HepG2 (cell line): Measurements from ENCODE around the gene DUSP16. TPM values are rescaled to one million over a fixed set of nuclear protein-coding genes. Genes with fewer than 3 reads are reported as not detected.

Source experiments
- ATM ChIP-seq: fragments of 450-650 bp; IDR thresholded peaks from 2 replicates; pipeline ENCODE4 v1.7.1; 2017; ENCODE audit warnings: mild to moderate bottlenecking, borderline replicate concordance
- DMAP1 ChIP-seq: IDR thresholded peaks from 2 replicates; pipeline ENCODE4 v1.6.1; 2016
- FLYWCH1 ChIP-seq: sonication (generic); formaldehyde crosslinking; IDR thresholded peaks from 2 replicates; pipeline ENCODE4 v1.8.1; 2023; ENCODE audit warnings: mild to moderate bottlenecking, missing genetic modification reagents
- FOXJ3 ChIP-seq: sonication (generic); formaldehyde crosslinking; IDR thresholded peaks from 2 replicates; pipeline ENCODE4 v1.4.0; 2020; ENCODE audit warnings: missing genetic modification reagents, mild to moderate bottlenecking, borderline replicate concordance
- HDAC6 ChIP-seq: fragments of 200-600 bp; sonication (generic); IDR thresholded peaks from 2 replicates; pipeline ENCODE4 v1.7.0; 2017; ENCODE audit warnings: mild to moderate bottlenecking, antibody characterized with exemption, low read length, low read depth
- KLF13 ChIP-seq: sonication (generic); formaldehyde crosslinking; IDR thresholded peaks from 2 replicates; pipeline ENCODE4 v1.4.0; 2020; ENCODE audit warnings: mild to moderate bottlenecking, missing genetic modification reagents
- KMT2B ChIP-seq: IDR thresholded peaks from 2 replicates; pipeline ENCODE4 v1.6.1; 2016; ENCODE audit warnings: missing genetic modification reagents, missing compliant biosample characterization
- MAZ ChIP-seq, 2 experiments: sonication (generic) in 1 of 2; formaldehyde crosslinking in 1 of 2; IDR thresholded peaks; 2 replicates each; pipeline versions ENCODE4 v1.5.0 to v1.6.1; 2012 to 2020; ENCODE audit warnings: low read depth in 2 of 2, mild to moderate bottlenecking in 2 of 2, borderline replicate concordance in 1 of 2, improper control_type of control experiment in 1 of 2, low read length in 1 of 2, missing genetic modification reagents in 1 of 2, moderate library complexity in 1 of 2
- MIXL1 ChIP-seq: IDR thresholded peaks from 2 replicates; pipeline ENCODE4 v1.6.1; 2016
- NFYC ChIP-seq: IDR thresholded peaks from 2 replicates; pipeline ENCODE4 v1.6.1; 2016; ENCODE audit warnings: missing genetic modification reagents, missing compliant biosample characterization
- NKX3-1 ChIP-seq: sonication (generic); formaldehyde crosslinking; IDR thresholded peaks from 2 replicates; pipeline ENCODE4 v1.5.0; 2020; ENCODE audit warnings: missing genetic modification reagents
- NR3C1 ChIP-seq: sonication (generic); formaldehyde crosslinking; IDR thresholded peaks from 2 replicates; pipeline ENCODE4 v1.4.0; 2020; ENCODE audit warnings: missing genetic modification reagents
- REST ChIP-seq, 2 experiments: IDR thresholded peaks; 2 replicates each; pipeline ENCODE4 v1.6.1; 2011 to 2012; ENCODE audit warnings: low read length in 2 of 2, borderline replicate concordance in 1 of 2, low read depth in 1 of 2, mild to moderate bottlenecking in 1 of 2, moderate library complexity in 1 of 2
- ZBTB10 ChIP-seq: sonication (generic); formaldehyde crosslinking; IDR thresholded peaks from 2 replicates; pipeline ENCODE4 v1.4.0; 2020; ENCODE audit warnings: missing genetic modification reagents, borderline replicate concordance
- ZKSCAN8 ChIP-seq: IDR thresholded peaks from 2 replicates; pipeline ENCODE4 v1.6.1; 2016; ENCODE audit warnings: borderline replicate concordance, missing genetic modification reagents, missing compliant biosample characterization
- ZNF382 ChIP-seq: sonication (generic); formaldehyde crosslinking; IDR thresholded peaks from 2 replicates; pipeline ENCODE4 v1.5.0; 2020; ENCODE audit warnings: missing genetic modification reagents, mild to moderate bottlenecking, borderline replicate concordance
- ZNF552 ChIP-seq: sonication (generic); formaldehyde crosslinking; IDR thresholded peaks from 2 replicates; pipeline ENCODE4 v1.9.0; 2022; ENCODE audit warnings: missing genetic modification reagents, mild to moderate bottlenecking, borderline replicate concordance
- polyA plus RNA-seq, 8 experiments: library from polyadenylated mRNA; depleted of rRNA in 3 of 8; stranded (reverse) in 7 of 8; unstranded in 1 of 8; fragments of >200 nt; fragmentation: Illumina TruSeq in 4 of 8; extraction: Trizol in 4 of 8; gene quantifications; 2 replicates each; pipeline versions ENCODE4 v1.2.1 to v1.2.3, GENCODE V29; 2011 to 2016; ENCODE audit warnings: low read depth in 4 of 8, missing spikeins in 1 of 8, mixed read lengths in 1 of 8; ENCODE audit not compliant: insufficient read depth in 1 of 8
- total RNA-seq, 5 experiments: library from RNA; depleted of rRNA; stranded (reverse); fragments of >200 nt; fragmentation: Illumina TruSeq; extraction: Trizol; gene quantifications; 2 replicates each; pipeline ENCODE4 v1.2.3, GENCODE V29; 2016; ENCODE audit warnings: low read depth in 1 of 5
- TF ChIP-seq, protein P1 (sequence below): IDR thresholded peaks from 2 replicates; pipeline ENCODE4 v1.6.1; 2012; ENCODE audit warnings: low read depth, low read length, improper control_type of control experiment
- TF ChIP-seq, protein P2 (sequence below): sonication (generic); formaldehyde crosslinking; IDR thresholded peaks from 2 replicates; pipeline ENCODE4 v1.4.0; 2020; ENCODE audit warnings: missing genetic modification reagents

Gene DUSP16
- total and polyA plus RNA-seq, 2 of the 13 experiments (the other 11 are each of a cell fraction or from before 2014, with no cell fraction given): 45.7 to 46.6 TPM

DNA sequence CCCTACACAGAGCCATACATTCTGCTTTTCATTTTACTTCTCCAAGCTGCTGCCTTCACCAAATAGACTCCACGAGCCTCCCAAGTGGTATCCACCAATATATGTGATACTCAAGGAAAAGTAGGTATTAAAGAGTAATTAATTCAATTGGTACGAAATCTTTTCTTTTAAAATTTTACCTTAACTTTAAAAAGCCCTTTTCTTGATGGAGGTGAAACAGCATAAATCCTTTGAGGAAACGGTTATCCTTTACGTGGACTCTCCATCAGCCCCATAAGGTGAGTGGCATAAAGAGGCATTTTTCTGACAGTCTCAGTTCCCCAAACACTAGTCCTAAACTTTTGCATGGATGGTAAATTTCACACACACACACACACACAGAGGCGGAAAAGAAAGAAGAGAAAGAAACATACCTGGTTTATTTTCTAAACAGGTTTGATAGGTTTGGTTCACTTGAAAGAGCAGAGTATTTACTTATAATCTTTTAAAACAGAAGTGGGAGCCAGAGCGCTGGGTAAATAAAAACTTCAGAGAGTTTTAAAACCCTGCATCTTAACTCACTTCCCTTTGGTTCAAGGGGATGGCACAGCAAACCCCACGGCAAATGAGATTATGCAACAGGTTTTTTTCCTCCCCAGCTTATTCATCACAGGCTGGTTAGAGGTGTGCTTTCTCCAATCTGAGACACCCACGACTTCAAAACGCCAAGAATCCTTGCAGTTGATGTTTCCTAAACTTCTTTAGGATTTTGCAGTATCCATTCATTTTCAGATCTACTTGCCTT lies 1.9 kb downstream of the DUSP16 start (continued):
- TF ChIP-seq ZNF552 (no peak), NFYC (no peak; the same call in 1 of the 2 replicates), NR3C1 (CRISPR knock-in tag) (no peak), KLF13 (CRISPR knock-in tag) (no peak), FOXJ3 (CRISPR knock-in tag) (peak; percentile 62; the same call in 1 of the 2 replicates), ATM (no peak), DMAP1 (CRISPR knock-in tag) (peak; percentile 55; the same call in 1 of the 2 replicates), ZNF382 (no peak), MAZ (IDR thresholded peaks at IDR 0.05; ENCODE audit: borderline replicate concordance, low read depth, low read length) (no peak), MAZ (CRISPR knock-in tag; IDR thresholded peaks at IDR 0.05; ENCODE audit: low read depth) (no peak), HDAC6 (peak; percentile 32; the same call in 1 of the 2 replicates), MIXL1 (CRISPR knock-in tag) (peak; percentile 96), KMT2B (peak; percentile 18; the same call in 1 of the 2 replicates), ZKSCAN8 (CRISPR knock-in tag) (no peak), NKX3-1 (CRISPR knock-in tag) (no peak; the same call in 1 of the 2 replicates), REST (IDR thresholded peaks at IDR 0.05; ENCODE audit: borderline replicate concordance in 1 of 2, low read depth in 1 of 2, low read length in 2 of 2) (no peak; a peak in 1 of 4 replicates), FLYWCH1 (no peak), ZBTB10 (CRISPR knock-in tag) (no peak)
- TF ChIP-seq, protein P1, sequence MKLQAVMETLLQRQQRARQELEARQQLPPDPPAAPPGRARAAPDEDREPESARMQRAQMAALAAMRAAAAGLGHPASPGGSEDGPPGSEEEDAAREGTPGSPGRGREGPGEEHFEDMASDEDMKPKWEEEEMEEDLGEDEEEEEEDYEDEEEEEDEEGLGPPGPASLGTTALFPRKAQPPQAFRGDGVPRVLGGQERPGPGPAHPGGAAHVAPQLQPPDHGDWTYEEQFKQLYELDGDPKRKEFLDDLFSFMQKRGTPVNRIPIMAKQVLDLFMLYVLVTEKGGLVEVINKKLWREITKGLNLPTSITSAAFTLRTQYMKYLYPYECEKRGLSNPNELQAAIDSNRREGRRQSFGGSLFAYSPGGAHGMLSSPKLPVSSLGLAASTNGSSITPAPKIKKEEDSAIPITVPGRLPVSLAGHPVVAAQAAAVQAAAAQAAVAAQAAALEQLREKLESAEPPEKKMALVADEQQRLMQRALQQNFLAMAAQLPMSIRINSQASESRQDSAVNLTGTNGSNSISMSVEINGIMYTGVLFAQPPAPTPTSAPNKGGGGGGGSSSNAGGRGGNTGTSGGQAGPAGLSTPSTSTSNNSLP: no peak
- TF ChIP-seq, protein P2, sequence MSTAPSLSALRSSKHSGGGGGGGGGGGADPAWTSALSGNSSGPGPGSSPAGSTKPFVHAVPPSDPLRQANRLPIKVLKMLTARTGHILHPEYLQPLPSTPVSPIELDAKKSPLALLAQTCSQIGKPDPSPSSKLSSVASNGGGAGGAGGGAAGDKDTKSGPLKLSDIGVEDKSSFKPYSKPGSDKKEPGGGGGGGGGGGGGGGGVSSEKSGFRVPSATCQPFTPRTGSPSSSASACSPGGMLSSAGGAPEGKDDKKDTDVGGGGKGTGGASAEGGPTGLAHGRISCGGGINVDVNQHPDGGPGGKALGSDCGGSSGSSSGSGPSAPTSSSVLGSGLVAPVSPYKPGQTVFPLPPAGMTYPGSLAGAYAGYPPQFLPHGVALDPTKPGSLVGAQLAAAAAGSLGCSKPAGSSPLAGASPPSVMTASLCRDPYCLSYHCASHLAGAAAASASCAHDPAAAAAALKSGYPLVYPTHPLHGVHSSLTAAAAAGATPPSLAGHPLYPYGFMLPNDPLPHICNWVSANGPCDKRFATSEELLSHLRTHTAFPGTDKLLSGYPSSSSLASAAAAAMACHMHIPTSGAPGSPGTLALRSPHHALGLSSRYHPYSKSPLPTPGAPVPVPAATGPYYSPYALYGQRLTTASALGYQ (CRISPR knock-in tag): peak; percentile 35; the same call in 1 of the 2 replicates
